GM21737 (cell line): Measurements from ENCODE around the gene ERAL1.
"Not testable (repeated sequence)": the region's sequence is repeated elsewhere in the genome, so short reads cannot be mapped to it uniquely, and the experiment has no call there.

Source experiments
- ATAC-seq: cut with Tn5 transposase; IDR thresholded peaks from one replicate; pipeline ENCODE4 v1.9.1; 2021; ENCODE audit warnings: mild to moderate bottlenecking, moderate library complexity; ENCODE audit not compliant: unreplicated experiment

The ERAL1 gene

DNA sequence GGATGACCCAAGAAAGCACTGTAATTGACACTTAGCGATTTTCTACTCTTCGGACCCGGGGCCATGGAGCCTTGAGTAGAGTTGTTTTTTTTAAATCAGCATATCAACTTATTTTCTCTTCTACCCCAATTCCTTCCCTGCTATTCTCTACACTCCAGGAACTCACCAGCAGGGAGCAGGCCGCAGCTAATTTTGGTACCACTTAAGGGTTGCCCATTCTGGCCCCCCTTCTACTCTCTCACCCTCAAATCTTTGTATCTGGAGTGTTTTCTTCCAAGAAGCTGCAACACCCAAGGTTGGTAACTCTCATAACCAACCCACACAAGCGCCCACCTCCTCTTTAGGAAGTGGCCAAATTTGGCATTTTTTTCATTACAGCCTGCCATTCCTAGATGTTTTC is 5.5 kb upstream of the ERAL1 start:
- no peak for ATAC-seq

DNA sequence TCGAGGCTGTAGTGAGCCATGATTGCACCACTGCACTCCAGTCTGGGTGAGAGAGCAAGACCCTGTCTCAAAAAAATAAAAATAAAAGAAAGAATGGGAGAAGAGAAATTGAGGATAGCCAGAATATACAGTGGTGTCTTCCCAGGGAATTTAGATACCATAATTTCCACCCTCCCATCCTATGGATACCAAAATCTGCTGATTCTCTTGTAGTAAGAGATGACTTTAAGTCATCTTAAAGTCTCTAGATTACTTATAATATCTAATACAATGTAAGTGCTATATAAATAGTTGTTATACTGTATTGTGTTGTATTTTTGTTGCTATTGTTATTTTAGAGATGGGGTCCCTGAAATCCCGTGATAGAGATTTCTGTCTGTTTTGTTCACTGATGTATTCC is 1.5 kb upstream of the ERAL1 start:
- no peak for ATAC-seq

DNA sequence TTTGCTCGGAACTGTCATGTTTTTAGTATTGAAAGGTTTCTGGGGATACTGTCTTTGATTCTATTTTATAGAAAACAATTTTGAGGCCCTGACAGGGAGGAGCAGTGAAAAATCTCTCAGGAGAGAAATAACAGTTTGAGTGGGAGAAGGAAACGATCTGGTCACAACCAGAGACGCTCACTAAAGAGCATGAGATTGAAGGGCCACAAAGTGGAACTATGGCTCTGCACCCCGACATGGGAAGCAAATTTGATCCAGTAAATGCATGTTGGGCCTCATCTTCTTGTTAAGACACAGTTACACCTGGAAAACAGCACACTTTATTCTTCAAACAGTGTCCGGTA is 492 bp downstream of the ERAL1 start:
- no peak for ATAC-seq

DNA sequence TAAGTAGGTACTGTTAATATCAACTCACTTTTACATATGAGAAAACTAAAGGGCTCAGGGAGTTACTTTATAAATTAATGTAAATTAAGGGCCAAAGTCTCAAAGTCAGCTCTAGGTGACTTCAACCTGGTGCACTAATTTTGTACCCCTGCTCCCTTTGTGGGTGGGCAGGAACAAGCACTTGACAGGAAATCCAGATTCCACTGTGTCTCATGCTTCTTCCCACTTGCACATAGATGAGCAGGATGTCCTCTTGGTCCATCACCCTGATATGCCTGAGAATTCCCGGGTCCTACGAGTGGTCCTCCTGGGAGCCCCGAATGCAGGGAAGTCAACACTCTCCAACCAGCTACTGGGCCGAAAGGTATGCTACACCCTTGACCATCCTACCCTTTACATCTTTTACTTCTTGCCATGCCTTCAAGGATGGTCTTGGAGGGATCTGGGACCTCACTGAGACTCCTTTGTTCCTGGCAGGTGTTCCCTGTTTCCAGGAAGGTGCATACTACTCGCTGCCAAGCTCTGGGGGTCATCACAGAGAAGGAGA is 1.3 kb downstream of the ERAL1 start:
- ATAC-seq: no peak

DNA sequence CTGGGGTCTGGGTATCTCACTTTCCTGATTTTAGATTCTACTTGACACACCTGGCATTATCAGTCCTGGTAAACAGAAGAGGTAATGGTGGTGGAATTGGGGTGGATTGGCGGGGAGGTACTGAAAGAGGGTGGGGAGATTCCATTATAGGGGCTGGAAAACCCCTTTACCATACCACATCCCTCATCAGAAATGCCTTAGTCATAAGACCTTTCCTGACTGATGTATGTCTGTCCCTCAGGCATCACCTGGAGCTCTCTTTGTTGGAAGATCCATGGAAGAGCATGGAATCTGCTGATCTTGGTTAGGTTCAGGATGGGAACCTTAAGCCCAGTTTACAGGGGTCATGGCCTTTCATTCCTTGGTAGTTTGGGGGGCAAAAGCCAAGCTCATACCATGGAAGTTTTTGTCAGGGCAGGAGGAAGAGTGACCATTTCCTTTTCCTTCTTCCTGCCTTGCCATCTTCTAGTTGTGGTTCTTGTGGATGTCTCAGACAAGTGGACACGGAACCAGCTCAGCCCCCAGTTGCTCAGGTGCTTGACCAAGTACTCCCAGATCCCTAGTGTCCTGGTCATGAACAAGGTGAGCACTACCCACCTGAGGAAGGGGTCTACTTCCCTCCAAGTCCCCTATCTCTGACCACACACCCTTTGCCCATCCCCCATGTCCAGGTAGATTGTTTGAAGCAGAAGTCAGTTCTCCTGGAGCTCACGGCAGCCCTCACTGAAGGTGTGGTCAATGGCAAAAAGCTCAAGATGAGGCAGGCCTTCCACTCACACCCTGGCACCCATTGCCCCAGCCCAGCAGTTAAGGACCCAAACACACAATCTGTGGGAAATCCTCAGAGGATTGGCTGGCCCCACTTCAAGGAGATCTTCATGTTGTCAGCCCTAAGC is 3.3 kb downstream of the ERAL1 start:
- no peak for ATAC-seq

DNA sequence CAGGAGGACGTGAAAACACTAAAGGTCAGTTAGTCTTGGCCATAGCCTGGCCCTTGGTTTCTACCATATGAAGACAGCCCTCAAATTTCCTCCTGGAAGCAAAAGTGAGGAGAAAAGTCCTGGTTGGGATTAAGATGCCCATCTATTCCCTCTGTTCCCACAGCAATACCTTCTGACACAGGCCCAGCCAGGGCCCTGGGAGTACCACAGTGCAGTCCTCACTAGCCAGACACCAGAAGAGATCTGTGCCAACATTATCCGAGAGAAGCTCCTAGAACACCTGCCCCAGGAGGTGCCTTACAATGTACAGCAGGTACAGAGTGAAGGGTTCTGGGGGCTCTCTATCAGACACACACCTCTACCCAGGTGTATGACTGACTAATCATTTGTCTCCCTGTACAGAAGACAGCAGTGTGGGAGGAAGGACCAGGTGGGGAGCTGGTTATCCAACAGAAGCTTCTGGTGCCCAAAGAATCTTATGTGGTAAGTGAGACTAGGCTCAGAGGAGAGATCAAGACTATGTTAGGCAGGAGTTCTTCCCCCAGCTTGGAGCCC is 4.1 kb downstream of the ERAL1 start:
- no peak for ATAC-seq

DNA sequence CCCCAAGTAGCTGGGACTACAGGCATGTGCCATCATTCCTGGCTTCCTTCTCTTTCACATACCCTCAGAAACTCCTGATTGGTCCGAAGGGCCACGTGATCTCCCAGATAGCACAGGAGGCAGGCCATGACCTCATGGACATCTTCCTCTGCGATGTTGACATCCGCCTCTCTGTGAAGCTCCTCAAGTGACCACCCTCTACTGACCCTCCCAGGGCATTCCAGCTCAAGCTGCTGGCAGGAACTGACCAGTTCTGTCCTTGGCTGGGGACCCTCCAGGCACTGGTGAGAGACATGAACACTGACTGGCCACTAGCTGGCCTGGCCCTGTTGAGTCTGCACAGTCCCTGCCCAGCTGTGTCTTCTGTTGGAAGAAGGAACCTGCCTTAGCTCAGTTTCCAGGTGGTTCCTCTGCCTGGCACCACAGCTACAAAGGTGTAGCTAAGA is 5.6 kb downstream of the ERAL1 start:
- no peak for ATAC-seq

DNA sequence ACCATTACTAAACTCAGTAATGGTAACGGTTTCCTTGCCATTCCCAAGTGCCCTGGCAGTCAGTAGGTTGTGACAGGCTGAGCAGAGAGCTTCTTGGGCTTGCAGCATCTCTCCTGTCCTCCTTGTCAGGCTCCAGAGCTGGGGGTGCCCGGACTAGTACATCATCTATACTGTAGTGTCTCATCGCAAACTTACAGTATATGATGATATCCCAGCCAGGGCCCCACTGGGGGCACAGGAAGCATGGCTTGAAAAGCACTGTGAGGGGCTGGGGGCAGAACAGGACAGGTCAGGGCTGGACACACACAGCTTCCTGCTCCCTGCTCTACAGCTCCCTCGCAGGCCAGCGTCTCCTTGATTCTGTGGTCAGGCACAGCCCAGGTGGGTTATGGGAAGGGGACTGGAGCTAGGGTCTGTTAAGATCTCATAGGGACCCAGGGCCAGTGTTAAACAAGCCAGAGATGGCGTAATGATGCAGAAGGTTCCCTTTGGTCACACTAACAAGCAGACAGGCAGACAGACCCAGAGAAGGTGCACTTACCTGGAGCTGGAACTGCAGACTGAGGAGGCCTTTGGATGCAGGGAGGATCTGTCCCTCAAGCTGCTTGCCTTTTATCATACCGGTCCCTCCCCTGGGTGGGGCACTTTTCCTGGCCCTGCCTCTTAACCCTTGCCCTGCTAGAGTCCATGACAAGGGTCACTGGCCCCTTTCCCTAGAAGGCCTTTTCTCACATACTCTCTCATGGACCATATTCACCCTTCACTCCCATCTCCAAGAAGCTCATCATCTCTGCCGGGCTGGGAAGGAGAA is 6.8 kb downstream of the ERAL1 start:
- ATAC-seq: no peak

DNA sequence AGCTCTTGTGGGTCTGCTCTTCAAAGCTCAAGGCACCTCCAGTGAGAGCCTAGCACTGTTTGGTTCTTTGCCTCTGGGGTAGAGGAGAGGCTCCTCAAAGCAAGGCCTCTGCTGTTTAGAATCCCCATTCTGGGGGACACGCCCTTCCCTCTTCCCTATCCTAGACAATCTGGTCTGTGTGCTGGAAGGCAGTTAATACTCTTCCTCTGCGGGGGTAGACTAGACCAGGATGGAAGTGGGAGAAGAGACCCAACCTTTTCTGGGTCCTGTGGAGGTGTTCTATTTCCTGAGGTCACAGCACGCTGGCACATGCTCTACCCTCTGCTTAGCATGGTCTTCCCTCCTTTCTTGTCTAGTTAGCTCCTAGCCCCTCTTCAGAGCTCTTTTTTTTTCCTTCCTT is 7.7 kb downstream of the ERAL1 start:
- no peak for ATAC-seq

DNA sequence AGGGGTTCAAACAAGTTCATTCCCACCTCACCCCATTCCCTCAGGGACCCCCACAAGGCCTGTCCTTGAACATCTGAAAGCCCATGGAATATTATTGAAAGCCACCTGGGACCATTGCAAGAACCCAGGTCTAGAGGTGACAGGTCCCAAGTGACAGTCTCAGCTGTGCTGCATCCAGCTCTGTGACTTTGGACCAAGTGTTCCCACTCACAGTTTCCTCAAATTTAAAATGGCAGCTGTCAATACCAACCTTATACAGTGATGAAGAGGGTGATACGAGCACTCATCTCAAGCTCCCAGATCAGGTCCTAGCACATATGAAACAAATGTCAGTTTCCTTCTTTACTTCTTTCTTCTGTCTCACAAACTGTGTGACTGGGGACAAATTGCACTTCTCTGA is 9.1 kb downstream of the ERAL1 start:
- ATAC-seq: no peak

DNA sequence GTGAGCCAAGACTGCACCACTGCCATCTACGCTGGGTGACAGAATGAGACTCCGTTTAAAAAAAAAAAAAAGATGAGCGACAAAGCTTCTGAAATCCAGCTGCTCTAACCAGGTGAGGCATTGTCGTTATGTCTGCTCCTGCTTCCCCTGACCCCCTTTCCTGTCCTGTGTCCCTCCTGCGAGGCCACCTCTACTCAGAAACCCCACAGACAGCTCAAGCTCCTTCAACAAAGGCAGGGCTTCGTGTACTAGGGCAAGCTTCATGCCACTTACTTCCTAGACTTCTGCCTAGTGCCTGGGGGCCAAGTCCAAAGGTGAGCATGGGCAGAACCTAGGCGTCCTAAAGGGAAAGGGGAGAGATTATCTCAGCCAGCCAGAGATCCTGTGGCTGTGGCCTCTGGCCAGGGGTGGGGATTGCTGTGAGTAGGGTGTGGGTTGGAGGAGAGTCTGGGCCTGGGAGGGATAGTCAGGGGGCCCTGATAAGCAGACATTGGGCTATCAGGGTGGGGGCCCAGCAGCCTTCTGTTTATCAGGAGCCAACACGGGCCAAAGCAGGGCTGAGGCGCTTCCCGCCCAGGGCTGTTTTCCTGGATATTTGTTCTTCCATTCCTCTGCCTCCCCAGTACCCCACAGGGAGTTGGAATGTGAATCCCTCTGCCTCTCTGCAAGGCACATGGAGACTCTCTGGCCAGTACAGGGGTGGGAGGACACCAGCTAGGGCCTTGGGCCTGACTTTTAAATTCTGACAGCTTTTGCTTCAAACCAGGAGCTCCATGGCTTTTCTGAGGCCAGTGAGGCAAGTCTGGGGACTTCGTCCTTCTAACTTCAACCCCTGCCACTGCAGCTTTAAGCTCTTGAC is 10.4 kb downstream of the ERAL1 start:
- ATAC-seq: no peak

DNA sequence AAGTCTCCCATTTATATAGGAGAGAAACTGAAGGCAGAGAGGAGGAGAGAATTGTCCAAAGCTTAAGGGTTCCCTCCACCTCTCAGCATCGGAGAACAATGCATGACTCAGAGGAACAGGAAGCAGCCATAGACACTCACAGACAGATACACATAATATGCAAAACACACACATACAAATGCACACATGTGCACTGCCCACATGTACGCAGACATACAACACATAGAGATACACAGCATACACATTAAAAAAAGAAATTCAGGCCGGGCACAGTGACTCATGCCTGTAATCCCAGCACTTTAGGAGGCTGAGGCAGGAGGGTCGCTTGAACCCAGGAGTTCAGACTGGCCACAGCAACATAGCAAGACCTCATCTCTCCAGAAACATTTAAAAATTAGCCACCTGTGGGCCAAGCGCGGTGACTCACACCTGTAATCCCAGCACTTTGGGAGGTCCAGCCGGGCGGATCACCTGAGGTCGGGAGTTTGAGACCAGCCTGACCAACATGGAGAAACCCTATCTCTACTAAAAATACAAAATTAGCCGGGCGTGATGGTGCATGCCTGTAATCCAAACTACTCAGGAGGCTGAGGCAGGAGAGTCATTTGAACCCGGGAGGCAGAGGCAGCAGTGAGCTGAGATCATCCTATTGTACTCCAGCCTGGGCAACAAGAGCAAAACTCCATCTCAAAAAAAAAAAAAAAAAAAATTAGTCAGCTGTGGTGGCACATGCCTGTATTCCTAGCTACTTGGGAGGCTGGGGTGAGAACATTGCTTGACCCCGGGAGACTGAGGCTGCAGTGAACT is 11.3 kb downstream of the ERAL1 start:
- ATAC-seq: no peak

DNA sequence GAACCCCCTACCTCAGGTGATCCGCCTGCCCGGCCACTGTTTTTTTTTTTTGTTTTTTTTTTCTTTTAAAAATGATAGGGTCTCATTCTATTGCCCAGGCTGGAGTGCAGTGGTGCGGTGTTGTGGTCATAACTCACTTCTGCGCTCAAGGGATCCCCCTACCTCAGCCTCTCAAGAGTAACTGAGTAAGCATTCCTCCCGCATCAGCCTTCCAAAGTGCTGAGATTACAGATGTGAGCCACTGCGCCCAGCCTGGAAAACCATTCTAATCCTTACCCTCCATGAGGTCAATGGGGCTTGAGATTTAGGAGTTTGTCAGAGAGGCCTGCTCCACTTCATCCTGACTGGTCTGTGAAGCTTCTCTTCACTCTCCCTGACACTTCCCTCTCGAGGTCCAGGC is 12.5 kb downstream of the ERAL1 start:
- no peak for ATAC-seq

DNA sequence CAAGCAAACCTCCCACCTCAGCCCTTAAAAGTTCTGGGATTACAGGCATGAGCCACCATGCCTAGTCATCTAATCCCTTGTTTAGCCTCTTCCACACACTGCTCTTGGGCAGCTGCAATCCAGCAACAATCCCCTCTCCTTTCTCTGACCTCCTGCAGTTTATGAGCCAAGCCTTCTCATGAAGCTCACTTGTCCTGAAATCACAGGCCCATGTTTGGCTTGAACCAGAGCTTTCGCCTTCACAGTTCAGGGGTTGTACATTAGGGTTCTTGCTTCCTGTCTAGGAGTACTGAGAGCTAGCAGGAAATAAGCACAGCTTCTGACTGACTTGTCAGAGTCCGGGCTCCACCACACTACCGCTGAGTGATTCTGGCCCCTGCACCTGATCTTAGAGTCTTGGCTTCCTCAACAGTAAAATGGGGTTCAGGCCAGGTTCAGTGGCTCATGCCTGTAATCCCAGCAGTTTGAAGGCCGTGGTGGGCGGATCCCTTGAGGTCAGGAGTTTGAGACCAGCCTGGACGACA is 16.3 kb downstream of the ERAL1 start:
- ATAC-seq: peak; percentile 88

DNA sequence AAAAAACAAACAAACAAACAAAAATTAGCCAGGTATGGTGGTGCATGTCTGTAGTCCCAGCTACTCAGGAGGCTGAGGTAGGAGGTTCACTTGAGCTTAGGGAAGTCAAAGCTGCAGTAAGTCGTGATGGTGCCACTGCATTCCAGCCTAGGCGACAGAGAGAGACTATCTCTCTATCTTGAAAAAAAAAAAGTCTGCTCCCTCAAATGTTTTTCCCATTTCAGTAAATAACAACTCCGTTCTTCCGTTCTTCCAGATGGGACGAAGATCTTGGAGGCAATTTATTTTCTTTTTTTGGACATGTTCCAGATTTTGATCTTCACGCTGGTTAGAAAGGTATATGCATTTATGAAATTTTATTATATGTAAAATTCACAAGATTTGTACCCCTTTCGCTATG is 19.0 kb downstream of the ERAL1 start:
- no peak for ATAC-seq

DNA sequence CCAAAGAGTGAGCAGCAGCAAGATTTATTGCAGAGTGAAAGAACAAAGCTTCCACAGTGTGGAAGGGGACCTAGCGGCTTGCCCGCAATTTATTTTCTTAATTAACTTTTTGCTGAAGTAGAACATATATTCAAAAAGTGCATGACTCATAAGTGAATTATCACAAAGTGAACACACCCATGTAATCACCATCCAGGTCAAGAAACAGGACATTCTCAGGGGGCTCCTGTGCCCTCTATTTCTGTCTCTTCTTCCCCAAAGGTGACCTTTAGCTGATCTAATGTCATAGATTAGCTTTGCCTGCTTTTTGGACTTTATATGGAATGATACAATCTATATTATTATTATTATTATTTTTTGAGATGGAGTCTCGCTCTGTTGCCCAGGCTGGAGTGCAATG is 19.9 kb downstream of the ERAL1 start:
- ATAC-seq: no peak

DNA sequence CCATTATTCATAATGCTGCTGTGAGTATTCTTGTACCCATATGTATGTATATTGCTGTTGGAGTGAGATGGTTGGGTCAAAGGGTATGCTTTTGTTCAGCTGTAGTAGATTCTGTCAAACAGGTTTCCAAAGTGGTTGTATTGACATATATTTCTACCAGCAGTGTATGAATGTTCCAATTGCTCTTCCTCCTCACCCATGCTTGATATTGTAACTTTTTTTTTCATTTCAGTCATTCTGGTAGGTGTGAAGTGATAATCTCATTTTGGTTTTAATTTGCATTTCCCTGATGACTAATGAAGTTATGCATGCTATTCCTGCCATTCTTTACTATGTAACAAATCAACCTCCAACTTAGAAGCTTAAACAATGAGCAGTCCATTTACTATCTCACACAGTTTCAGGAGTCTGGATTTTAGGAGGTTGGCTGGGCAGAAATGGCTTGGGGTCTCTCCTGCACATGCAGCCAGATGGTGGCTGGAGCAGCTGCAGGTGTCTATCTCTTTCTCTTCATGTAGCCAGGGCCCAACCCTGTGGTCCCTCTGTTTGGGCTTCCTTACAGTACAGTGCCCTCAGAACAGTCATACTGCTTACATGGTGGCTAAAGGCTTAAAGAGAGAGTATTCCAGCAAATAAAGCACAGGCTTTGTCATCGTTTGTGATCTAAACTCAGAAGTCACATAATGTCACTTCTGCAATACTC is 21.2 kb downstream of the ERAL1 start:
- ATAC-seq: no peak

DNA sequence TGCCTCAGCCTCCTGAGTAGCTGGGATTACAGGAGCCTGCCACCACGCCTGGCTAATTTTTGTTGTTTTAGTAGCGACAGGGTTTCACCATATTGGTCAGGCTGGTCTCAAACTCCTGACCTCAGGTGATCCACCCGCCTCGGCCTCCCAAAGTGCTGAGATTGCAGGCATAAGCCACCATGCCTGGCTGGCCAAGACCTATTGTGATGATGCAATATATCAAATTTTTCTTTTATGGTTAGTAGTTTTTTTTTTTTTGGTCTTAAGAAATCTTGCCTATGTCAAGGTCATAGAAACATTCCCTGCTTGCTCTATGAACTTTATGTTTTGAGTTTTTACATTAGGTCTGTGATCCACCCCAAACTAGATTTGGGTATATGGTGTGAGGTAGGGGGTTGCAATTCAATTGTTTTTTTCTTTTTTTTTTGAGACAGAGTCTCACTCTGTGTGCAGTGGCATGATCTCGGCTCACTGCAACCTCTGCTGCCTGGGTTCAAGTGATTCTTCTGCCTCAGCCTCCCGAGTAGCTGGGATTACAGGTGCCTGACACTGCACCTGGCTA is 22.4 kb downstream of the ERAL1 start:
- ATAC-seq: not testable (repeated sequence)
